HL-60 (cell line): ENCODE measurements around the gene TPK1.

Experiments
- GABPA ChIP-seq: IDR thresholded peaks from 2 replicates; pipeline ENCODE4 v1.6.1; 2012; ENCODE audit warnings: low read depth
- POLR2AphosphoS5 ChIP-seq: IDR thresholded peaks from 2 replicates; pipeline ENCODE4 v1.6.1; 2012; ENCODE audit warnings: low read depth
- TF ChIP-seq, protein P1 (sequence below): IDR thresholded peaks from one replicate; pipeline ENCODE4 v1.5.1; 2011; ENCODE audit warnings: low read length, control low read depth, inconsistent platforms; ENCODE audit not compliant: insufficient read depth

DNA sequence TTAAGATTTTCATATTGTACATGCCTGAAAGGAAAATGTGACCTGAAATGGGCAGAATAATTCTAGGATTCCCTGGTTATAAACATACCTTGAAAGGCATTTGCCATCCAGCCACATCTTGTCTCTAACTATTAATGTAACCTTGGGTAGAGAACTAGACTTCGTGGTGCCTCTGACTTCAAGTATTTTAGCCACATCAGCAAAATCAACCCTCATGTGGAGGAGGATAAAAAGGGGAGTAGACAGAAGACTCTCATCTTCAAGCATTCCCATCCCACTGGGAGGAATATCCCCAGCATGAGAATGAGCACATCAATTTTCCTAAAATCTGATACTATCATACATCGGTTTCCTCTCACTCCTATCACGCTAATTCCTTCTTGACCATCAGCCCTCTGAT, 267.6 kb downstream of the TPK1 start:
- TF ChIP-seq, protein P1, sequence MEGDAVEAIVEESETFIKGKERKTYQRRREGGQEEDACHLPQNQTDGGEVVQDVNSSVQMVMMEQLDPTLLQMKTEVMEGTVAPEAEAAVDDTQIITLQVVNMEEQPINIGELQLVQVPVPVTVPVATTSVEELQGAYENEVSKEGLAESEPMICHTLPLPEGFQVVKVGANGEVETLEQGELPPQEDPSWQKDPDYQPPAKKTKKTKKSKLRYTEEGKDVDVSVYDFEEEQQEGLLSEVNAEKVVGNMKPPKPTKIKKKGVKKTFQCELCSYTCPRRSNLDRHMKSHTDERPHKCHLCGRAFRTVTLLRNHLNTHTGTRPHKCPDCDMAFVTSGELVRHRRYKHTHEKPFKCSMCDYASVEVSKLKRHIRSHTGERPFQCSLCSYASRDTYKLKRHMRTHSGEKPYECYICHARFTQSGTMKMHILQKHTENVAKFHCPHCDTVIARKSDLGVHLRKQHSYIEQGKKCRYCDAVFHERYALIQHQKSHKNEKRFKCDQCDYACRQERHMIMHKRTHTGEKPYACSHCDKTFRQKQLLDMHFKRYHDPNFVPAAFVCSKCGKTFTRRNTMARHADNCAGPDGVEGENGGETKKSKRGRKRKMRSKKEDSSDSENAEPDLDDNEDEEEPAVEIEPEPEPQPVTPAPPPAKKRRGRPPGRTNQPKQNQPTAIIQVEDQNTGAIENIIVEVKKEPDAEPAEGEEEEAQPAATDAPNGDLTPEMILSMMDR: no peak
- TF ChIP-seq POLR2AphosphoS5 (no peak), GABPA (no peak)
